Measurements from ENCODE around the gene NOP10. TPM values are rescaled to one million over a fixed set of nuclear protein-coding genes. Genes with fewer than 3 reads are reported as not detected.
"Not testable (repeated sequence)": the region's sequence is repeated elsewhere in the genome, so short reads cannot be mapped to it uniquely, and the experiment has no call there.

Gene NOP10
- 350 TPM for polyA plus RNA-seq

DNA sequence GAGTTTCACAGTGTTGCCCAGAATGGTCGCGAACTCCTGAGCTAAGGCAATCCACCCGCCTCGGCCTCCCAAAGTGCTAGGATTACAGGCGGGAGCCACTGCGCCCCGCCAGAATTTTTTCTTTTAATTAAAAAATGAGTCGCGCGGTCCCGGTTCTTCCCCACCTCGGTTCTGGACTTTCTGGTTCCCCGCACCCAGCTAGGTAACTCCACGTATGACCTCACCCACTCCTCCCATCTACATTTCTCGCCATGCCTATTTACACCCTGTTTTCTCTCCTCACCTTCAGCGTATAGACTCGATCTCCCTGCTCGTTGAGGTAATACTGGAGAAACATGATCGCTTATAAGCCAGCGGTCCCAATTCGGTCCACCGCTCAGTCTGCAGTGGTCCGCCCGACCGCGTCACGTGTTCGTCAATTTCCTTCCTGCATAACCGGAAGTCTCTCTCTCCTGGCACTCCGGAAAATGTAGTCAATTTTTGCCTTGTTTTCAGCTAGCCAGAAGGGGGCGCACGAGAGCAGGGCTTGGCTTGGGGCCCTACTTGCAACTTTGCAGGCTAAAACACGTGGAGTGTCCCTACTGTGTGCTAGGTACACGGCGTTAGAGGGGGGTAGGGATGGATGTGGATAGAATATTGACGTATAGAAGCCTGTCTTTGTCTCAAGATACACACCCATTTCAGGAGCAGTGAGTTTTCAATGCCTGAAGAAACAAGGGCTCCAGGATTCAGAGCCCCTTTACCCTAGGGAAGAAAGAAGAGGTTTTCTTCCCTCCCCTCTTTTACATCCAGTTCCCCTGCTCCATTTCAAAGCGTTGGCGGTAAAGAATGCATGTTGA, at the start of gene NOP10, which contains the start of gene NUTM1:
Gene NOP10 (minus strand): TSS at position 400 of the 839 bp plus-strand sequence. CDS start 63 bp downstream, at position 337.
Gene NUTM1 (plus strand): TSS at position 579 of the 839 bp plus-strand sequence. CDS start 382 bp downstream, outside the sequence.
- Mint-ChIP-seq H3K27me3 (no peaks in the 10 kb centered on the region), H3K36me3 (peaks cover 6% of the 10 kb centered on the region), H3K9me3 (no peaks in the 10 kb centered on the region), H3K4me1 (peaks cover 3 to 19% (median 12%) of the 10 kb centered on the region in 3 donors), H3K27ac (peak within 1 kb of the TSS in 1 of 3 donors; percentile 74), H3K4me3 (peak within 1 kb of the TSS in 2 of 4 donors; percentile 87 to 89)

DNA sequence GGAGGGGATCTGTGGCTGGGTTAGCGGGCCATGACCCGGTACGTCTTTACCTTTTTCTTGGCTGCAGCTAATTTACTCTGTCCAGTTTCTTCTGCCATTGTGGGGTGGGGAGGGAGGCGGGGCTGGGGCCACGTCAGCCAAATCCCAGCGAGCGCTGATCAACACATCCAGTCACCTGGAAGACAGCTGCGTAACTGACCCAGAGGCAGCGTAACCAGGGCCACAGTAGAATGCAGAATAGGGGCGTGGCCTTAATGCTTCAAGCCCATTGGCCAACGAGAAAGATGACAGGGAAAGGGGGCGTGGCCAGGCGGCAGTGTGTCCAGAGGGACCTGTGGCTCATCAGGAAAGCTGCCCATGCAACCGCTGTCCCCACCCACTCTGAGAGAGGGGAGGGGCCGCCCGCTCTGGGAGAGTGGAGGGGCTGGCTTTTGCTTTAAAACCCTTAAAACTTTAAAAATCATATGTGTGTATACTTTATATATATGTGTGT, 46.7 kb upstream of the NOP10 start:
- not testable (repeated sequence) for H3K4me1 Mint-ChIP-seq, H3K36me3 Mint-ChIP-seq, H3K27ac Mint-ChIP-seq, H3K4me3 Mint-ChIP-seq, H3K9me3 Mint-ChIP-seq, H3K27me3 Mint-ChIP-seq

DNA sequence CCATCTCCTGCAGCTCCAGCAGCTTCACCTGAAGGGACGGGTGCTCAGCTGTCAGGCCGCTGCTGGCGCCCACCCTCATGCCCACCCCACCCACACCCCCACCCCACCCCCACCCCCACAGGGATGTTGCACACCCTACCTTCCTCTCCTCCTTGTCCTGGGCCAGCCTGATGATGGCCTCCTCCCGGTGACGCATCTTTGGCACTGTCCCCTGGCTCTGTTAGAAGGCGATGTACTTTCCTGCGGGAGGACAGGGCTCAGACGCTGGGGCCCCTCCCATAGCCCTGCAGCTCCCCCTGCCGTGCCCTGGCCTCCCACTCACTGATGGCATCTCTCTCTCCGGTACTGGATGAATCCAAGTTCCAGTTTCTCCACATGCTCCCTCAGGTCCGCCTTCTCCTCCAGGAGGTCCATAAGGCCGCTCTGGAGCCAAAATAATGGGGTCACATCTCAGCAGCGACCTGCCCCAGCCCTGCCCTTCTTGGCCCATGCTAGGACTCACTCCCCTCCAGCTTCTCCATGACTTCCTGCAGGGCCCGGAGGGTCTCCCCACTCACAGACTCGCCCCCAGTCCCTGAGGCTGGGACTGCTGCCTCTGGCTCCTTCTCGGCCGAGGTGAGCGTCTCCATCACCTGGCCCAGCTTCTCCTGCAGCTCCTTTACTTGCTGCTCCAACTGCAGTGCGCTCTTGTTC, 39.0 kb upstream of the NOP10 start:
- H3K9me3 Mint-ChIP-seq, H3K27ac Mint-ChIP-seq, H3K4me3 Mint-ChIP-seq, H3K4me1 Mint-ChIP-seq, H3K36me3 Mint-ChIP-seq, H3K27me3 Mint-ChIP-seq: not testable (repeated sequence)

DNA sequence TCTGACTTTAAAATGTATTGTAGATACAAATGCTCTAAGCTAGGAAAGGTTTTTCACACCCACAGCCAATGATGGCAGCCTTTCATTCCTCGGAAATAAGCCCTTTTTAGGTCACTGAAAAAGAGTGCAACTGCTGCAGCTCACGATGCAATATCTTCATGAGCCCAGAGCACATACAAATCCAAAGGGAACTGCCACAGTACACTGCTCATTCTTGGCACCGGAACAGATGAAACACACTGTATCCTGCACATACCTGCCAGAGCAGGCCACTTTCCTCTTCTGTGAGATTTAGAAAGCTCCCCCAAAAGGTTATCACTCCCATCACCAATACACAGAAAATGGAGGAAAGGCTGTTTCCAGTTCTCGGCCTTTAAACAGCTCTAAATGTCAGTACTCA, 37.6 kb upstream of the NOP10 start:
- H3K4me3 Mint-ChIP-seq, H3K27ac Mint-ChIP-seq, H3K27me3 Mint-ChIP-seq, H3K4me1 Mint-ChIP-seq, H3K36me3 Mint-ChIP-seq, H3K9me3 Mint-ChIP-seq: not testable (repeated sequence)

DNA sequence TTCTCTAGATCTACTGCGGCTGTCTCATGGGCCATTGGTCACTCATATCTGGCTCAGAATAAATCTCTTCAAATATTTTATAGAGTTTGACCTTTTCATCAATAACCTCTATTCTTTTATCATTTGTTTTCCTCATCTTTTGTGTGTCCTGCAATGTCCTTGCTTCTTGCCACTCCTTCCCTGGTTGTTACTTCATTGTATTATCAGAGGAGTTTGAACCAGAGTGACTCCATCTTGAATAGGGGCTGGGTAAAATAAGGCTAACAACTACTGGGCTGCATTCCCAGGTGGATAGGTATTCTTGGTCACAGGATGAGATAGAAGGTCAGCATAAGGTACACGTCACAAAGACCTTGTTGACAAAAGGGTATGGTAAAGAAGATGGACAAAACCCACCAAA, 33.9 kb upstream of the NOP10 start:
- Mint-ChIP-seq H3K4me3 (no peak overlapping the region), H3K27ac (no peak overlapping the region), H3K27me3 (no peaks in the 10 kb centered on the region), H3K4me1 (peaks cover 0 to 7% (median 0%) of the 10 kb centered on the region in 3 donors), H3K9me3 (peaks cover 0 to under 1% (median under 1%) of the 10 kb centered on the region in 3 donors), H3K36me3 (no peaks in the 10 kb centered on the region)

DNA sequence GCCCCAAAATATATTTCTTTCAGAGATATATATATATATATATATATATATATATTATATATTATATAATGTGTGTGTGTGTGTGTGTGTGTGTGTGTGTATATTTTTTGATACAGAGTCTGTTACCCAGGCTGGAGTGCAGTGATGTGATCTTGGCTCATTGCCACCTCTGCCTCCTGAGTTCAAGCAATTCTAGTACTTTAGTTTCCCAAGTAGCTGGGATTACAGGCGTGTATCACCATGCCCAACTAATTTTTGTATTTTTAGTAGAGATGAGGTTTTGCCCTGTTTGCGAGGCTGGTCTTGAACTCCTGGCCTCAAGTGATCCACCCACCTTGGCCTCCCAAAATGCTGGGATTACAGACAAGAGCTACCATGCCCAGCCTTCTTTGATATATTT, 32.6 kb upstream of the NOP10 start:
- not testable (repeated sequence) for H3K27me3 Mint-ChIP-seq, H3K9me3 Mint-ChIP-seq, H3K27ac Mint-ChIP-seq, H3K4me3 Mint-ChIP-seq, H3K4me1 Mint-ChIP-seq, H3K36me3 Mint-ChIP-seq

DNA sequence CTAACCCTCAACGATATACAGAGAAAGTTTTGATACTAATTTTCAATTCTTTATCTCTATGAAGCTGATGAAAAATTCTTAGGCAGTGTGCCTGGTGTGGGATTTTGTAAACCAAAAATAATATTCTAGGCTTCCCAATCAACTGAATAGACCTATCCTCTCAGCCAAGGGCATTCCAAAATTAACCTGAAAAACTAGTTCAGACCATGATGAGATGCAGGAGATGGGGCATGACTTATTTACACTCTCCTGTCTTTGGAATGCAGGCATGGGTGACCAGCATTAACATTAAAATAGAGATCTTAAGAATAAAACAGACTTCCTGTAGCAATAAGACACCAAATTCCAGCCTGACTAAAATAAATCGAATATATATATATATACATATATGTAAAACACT, 31.9 kb upstream of the NOP10 start:
- peaks cover 0 to 6% (median 1%) of the 10 kb centered on the region in 3 donors for H3K9me3 Mint-ChIP-seq
- H3K36me3 Mint-ChIP-seq = no peaks in the 10 kb centered on the region
- H3K27me3 Mint-ChIP-seq = no peaks in the 10 kb centered on the region
- H3K27ac Mint-ChIP-seq = no peak overlapping the region
- H3K4me1 Mint-ChIP-seq = peaks cover 4 to 10% (median 4%) of the 10 kb centered on the region in 3 donors
- no peak overlapping the region for H3K4me3 Mint-ChIP-seq

DNA sequence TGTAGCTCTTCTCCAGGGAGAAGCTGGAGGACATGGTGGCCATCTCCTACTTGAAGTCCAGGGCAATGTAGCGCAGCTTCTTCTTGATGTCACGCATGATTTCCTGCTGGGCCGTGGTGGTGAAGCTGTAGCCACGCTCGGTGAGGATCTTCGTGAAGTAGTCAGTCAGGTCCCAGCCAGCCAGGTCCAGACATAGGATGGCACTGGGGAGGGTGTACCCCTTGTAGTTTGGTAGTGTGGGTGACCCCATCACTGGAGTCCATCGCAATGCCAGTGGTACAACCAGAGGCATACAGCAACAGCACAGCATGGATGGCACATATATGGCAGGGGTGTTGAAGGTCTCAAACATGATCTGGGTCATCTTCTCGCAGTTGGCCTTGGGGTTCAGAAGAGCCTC, 31.0 kb upstream of the NOP10 start:
- H3K4me1 Mint-ChIP-seq = peaks cover 5 to 15% (median 10%) of the 10 kb centered on the region in 3 donors
- H3K27ac Mint-ChIP-seq = peak overlapping the region in 1 of 3 donors; percentile 58
- no peak overlapping the region for H3K4me3 Mint-ChIP-seq
- peaks cover 0 to 6% (median 1%) of the 10 kb centered on the region in 3 donors for H3K9me3 Mint-ChIP-seq
- no peaks in the 10 kb centered on the region for H3K36me3 Mint-ChIP-seq
- no peaks in the 10 kb centered on the region for H3K27me3 Mint-ChIP-seq

DNA sequence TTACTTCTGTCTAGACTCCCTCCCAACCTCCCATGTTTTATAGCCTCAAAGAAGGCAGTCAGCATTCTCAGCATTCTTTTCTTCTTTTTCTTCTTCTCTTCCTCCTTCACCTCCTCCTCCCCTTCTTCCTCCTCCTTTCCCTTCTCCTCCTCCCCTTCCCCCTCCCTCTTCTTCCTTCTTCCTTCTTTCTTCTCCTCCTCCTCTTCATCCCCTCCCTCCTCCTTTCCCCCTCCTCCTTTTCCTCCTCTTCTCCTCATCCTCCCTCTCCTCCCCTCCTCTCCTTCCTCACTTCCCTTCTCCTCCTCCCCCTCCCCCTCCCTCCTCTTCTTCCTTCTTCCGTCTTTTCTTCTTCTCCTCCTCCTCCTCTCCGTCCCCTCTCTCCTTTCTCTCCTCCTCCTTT, 27.7 kb upstream of the NOP10 start:
- H3K27me3 Mint-ChIP-seq = no peaks in the 10 kb centered on the region
- H3K4me3 Mint-ChIP-seq = peak overlapping the region in 1 of 4 donors; percentile 70
- peak overlapping the region in 1 of 3 donors; percentile 68 for H3K27ac Mint-ChIP-seq
- peaks cover 18 to 20% (median 18%) of the 10 kb centered on the region in 3 donors for H3K4me1 Mint-ChIP-seq
- peaks cover 0 to 6% (median 1%) of the 10 kb centered on the region in 3 donors for H3K9me3 Mint-ChIP-seq
- no peaks in the 10 kb centered on the region for H3K36me3 Mint-ChIP-seq

DNA sequence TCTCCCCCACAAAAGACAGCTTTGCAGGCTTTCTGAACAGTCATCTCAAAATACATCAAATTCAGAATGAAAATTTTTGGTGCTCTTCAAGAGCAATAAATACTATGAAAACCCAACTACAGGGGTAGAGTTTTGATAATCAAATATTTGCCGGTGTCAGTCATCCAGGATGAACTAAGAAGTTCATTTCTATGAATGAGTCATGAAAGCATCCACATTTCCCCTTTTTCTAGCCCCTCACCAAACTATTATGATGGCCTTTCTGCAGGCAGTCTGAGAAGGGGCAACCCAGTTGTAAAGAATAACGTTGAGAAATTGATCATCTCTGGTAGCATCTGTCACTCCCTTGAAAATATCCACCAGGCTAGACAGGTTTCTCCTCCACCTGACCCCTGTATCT, 27.2 kb upstream of the NOP10 start:
- Mint-ChIP-seq H3K4me3 (peak overlapping the region in 1 of 4 donors; percentile 70), H3K4me1 (peaks cover 18 to 23% (median 23%) of the 10 kb centered on the region in 3 donors), H3K27me3 (no peaks in the 10 kb centered on the region), H3K9me3 (peaks cover 0 to 6% (median 1%) of the 10 kb centered on the region in 3 donors), H3K36me3 (no peaks in the 10 kb centered on the region), H3K27ac (peak overlapping the region; percentile 32 to 81 (median 68))

DNA sequence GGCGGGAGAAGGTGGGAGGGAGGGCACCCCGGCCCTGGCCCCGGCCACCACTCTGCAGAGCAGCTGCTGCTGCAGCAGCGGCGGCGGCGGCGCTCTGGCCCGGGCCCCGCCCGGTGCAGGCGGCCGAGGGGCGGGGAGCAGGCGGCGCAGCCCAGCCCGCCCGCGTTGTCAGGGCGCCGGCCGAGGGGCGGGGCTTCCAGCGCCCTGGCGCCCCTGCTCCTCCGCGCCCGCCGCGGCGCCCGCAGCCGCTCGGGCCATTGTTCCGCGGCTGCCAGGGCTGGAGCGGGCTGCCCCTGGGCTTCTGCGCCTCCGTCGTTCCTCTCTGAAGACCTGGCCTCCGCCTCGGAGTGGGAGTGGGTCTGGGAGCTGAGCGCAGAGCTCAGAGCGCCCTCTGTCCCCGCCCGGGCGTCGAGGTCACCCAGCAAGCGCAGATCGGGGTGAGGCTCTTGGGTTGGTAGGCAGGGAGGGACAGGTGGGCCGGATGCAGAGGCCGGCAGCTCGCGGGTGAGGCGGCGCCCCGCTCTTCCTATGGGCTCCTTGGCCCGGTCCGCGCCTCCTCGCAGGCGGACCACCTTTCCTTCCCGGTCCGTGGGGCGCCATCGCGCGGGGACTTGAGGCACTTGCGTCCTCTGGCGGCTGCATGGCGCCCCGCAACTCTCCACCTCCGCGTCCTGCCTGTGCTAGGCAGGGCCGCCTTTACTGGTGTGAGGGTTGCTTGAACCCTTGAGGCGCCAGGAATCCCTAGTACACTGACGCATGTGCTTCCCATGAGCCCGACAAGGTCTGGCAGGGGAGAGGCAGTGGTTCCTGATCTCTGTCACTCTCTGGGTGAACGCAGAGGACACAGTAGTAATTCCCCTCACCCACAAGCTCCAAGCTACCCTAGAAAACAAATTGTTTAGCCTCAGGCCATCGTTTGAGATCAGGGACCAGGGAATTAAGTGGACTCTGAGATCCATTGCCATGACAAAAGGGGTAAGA, 24.5 kb upstream of the NOP10 start, which contains the start of gene LPCAT4:
Gene LPCAT4 (minus strand): TSS at position 96 of the 981 bp plus-strand sequence. CDS start 96 bp downstream, outside the sequence.
- Mint-ChIP-seq H3K27ac (peak within 1 kb of the TSS; percentile 90 to 95 (median 95)), H3K4me1 (peaks cover 11 to 31% (median 27%) of the 10 kb centered on the region in 3 donors), H3K27me3 (no peaks in the 10 kb centered on the region), H3K4me3 (peak within 1 kb of the TSS; percentile 92 to 98 (median 98)), H3K9me3 (peaks cover 0 to 6% (median 1%) of the 10 kb centered on the region in 3 donors), H3K36me3 (peaks cover 1% of the 10 kb centered on the region)

DNA sequence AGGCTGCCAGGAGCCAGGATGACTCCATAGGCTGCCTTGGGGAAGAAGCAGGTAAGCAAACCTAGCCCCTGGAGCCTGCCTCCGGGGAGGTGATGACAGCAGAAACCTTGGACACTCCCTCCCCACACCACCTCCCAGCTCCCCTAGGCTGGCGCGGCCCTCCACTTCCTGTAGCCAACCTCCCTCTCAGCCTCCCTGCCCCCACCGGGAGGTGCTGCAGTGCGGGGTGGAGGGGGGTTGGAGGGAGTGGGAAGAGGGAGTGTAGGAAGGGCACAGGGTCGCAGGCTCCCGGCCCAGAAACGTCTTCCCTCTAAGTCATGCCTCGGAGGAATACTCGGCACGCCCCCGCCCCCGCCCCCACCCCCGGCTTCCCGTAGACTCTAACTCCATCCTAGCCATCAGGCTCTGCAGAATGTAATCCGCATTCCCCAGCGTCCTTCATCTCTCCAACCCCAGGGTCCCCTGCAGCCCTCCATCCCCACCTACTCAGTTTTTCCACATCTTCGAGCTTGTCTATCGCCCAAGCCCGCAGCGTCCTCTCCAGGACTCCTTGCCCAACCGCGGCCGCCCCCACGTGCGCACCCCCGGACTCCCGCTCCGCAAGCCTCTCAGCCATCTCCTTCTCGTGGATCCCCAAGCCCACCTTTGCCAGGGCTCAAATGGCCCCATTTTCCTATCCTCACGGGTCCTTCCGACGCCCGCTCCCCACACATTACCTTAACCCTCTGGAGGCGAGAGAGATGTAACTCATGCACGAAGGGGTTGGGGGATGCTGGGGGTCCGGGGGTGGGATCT, 23.5 kb upstream of the NOP10 start:
- Mint-ChIP-seq H3K27me3 (no peaks in the 10 kb centered on the region), H3K36me3 (peaks cover 1% of the 10 kb centered on the region), H3K27ac (peak overlapping the region; percentile 23 to 90 (median 87)), H3K9me3 (peaks cover 0 to 2% (median 0%) of the 10 kb centered on the region in 3 donors), H3K4me1 (peaks cover 11 to 31% (median 27%) of the 10 kb centered on the region in 3 donors), H3K4me3 (peak overlapping the region; percentile 92 to 98 (median 96))

DNA sequence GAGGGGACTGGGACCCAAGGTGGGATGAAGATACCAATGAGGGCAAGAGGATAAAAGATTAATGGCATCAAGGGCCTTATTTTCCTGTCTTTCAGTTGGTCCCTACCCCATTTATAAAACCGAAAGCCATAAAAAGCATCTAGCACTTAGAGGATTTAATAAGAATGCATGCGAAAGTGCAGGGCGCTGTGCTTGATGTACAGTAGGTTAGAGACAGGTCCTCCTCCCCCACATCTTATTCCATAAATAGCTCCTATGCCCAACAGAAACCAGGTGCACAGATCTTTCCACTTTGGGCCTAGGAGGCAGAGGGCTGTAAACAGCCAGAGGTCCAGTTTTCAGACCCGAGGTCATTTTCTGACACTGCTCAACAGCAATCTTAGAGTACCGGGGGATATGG, 22.9 kb upstream of the NOP10 start:
- Mint-ChIP-seq H3K27me3 (no peaks in the 10 kb centered on the region), H3K9me3 (no peaks in the 10 kb centered on the region), H3K4me1 (peaks cover 11 to 31% (median 27%) of the 10 kb centered on the region in 3 donors), H3K27ac (peak overlapping the region in 2 of 3 donors; percentile 19 to 87), H3K4me3 (peak overlapping the region; percentile 92 to 98 (median 96)), H3K36me3 (peaks cover 1% of the 10 kb centered on the region)

All from IgD-negative memory B cell (primary cell).